GM18873 (cell line): ENCODE results near the gene TRIM56.
"Not testable (repeated sequence)": the region's sequence is repeated elsewhere in the genome, so short reads cannot be mapped to it uniquely, and the experiment has no call there.

Experiments
- ATAC-seq: cut with Tn5 transposase; IDR thresholded peaks from one replicate; pipeline ENCODE4 v1.9.1; 2021; ENCODE audit warnings: mild to moderate bottlenecking, moderate library complexity, moderate number of reproducible peaks; ENCODE audit not compliant: unreplicated experiment, low FRiP score

The TRIM56 gene

DNA sequence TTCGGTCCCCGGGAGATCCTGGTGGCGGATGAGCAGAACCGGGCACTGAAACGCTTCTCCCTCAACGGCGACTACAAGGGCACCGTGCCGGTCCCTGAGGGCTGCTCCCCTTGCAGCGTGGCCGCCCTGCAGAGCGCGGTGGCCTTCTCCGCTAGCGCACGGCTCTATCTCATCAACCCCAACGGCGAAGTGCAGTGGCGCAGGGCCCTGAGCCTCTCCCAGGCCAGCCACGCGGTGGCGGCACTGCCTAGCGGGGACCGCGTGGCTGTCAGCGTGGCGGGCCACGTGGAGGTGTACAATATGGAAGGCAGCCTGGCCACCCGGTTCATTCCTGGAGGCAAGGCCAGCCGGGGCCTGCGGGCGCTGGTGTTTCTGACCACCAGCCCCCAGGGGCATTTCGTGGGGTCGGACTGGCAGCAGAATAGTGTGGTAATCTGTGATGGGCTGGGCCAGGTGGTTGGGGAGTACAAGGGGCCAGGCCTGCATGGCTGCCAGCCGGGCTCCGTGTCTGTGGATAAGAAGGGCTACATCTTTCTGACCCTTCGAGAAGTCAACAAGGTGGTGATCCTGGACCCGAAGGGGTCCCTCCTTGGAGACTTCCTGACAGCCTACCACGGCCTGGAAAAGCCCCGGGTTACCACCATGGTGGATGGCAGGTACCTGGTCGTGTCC lies 3.7 kb downstream of the TRIM56 start:
- no peak for ATAC-seq

DNA sequence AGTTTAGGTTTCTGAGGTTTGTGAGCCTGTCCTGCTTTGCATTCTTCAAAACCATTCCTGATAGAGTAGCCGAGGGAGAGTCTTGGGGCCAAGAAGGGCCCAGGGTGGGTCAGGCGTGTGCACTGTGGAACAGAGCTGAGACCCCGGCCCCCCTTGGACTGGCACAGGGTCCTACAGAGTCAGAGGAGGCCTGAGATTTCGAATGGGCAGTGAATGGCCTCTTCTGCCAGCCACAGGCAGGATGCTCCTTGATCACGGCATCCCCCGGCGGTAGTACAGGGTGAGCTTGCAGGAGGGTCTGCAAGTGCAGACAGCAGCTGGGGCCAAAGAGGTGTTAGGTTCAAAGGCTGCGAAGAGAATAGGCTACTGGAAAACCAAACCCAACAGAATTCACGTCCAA lies 4.6 kb downstream of the TRIM56 start:
- no peak for ATAC-seq

DNA sequence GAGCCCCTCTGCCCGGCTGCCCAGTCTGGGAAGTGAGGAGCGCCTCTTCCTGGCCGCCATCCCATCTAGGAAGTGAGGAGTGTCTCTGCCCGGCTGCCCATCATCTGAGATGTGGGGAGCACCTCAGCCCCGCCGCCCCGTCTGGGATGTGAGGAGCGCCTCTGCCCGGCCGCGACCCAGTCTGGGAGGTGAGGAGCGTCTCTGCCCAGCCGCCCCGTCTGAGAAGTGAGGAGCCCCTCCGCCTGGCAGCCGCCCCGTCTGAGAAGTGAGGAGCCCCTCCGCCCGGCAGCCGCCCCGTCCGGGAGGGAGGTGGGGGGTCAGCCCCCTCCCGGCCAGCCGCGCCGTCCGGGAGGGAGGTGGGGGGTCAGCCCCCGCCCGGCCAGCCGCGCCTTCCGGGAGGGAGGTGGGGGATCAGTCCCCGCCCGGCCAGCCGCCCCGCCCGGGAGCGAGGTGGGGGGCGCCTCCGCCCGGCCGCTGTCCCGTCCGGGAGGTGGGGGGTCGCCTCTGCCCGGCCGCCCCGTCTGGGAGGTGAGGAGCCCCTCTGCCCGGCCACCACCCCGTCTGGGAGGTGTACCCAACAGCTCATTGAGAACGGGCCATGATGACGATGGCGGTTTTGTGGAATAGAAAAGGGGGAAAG lies 7.1 kb downstream of the TRIM56 start:
- not testable (repeated sequence) for ATAC-seq

DNA sequence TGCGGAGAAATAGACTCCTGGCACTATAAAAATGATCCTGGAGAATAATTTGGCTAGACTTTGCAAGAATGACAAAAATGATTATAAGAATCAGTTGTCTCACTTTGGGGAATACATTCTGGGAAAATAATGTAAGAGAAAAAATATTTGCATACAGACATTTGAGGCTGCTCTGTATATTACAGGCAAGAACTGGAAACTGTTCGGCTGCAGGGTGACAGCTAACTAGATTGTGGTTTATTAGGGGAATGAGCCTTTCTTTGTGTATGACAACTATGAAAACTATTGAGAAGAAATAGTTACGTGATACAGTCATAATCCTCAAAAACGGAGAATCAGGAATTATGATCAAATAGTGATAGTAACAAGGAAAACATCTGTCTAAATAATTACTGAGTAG lies 8.6 kb downstream of the TRIM56 start:
- ATAC-seq = no peak

DNA sequence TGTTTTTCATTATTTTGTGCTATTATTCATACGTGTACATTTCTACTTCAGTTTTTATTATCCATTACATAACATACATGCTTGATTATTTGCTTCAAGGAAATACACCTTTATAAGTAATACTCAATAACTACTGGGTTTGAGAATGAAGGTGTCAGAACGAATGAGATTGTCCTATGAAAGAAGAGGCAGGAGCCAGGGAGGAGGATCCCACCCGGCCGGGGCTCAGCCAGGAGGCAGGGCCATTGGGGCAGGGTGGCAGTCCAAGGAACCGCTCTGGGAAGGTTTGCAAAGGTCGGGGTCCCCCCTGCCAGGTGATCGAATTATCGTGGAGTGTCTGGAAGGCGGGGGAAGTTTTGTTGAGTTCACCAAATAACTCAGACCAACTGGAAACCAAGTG lies 9.1 kb downstream of the TRIM56 start:
- ATAC-seq = no peak

DNA sequence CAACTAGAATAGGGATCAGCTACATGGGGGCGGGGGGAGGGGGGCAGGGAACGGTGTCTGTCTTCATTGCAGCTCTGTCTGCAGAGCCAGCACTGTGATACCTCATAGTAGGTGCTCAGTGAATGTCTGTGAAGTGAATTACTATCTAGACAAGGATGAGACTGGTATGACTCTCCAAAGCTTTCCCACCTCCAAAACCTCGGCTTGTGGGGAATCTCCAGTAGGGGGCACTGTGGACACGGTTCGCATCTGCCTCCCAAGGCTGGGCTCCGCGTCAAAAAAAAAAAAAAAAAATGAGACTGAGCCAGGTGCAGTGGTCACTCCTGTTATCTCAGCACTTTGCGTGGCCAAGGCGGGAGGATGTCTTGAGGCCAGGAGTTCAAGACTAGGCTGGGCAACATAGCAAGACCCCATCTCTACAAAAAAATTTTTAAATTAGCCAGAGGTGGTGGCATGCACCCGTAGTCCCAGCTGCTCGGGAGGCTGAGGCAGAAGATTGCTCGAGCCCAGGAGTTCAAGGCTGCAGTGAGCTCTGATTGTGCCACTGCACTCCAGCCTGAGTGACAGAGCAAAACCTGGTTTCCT lies 9.6 kb downstream of the TRIM56 start:
- no peak for ATAC-seq

DNA sequence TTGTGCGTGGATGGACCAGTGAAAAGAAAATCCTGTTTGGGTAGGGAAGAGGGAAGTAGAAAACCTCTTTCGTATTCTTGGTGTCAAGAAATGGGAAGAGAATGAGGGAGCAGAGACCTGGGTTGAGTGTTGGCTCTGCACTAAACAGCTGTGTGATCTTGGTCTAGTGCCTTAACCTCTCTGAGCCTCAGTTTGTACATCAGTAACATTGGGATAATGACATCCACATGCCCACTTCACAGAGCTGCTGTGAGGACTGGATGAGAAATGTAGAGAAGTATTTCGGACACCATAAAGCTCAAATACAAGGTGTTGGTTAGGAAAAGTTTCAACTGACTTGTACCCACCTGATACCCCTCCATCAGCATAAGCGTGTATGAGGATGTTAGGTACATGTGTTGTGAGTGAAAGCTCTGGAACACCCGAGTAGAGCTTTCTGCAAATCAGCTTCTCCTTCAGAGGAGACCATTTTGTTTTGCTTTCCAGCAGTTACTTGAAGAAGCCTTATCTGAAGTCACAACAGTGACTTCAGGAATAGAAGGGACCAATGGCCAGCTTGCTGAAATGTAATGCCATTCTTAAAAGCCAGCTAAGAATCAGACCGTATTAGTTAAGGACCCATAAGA lies 11.2 kb downstream of the TRIM56 start:
- no peak for ATAC-seq

DNA sequence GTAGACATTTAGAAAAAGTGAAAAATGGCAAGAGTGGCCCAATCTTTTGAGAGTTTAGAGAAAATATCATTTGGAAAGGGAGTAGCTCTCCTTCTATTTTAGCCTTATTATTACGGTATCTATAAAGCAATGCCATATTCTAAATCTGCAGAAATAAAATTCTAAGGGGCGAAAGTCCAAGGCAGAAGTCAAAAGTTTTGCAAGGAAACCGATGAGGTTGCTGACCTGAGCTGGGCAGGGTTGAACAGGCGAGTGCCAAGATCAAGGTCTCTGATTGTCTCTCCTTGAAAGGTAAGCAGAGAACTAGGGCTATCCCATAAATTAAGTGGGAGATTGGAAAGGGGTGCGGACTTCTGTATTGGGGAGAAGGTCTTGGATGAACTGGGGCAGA lies 11.7 kb downstream of the TRIM56 start:
- ATAC-seq = no peak

DNA sequence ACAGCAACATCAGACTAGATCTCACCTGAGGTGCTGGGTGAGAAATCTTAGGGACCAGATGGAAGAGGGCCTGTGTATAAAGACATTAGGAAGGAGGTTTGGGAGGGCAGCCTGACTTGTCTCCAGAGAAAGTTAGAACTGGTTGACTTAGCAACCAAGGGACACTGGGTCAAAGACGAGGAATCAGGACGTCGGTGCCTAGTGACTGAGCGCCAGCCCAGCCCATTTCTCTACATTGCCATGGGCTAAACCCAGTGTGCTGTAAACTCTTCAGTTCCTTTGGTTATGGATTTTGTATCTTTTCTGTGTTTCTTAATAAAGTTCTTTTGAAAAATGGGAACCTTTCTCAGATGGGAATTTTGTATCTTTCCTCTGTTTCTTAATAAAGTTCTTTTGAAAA lies 12.3 kb downstream of the TRIM56 start:
- no peak for ATAC-seq

DNA sequence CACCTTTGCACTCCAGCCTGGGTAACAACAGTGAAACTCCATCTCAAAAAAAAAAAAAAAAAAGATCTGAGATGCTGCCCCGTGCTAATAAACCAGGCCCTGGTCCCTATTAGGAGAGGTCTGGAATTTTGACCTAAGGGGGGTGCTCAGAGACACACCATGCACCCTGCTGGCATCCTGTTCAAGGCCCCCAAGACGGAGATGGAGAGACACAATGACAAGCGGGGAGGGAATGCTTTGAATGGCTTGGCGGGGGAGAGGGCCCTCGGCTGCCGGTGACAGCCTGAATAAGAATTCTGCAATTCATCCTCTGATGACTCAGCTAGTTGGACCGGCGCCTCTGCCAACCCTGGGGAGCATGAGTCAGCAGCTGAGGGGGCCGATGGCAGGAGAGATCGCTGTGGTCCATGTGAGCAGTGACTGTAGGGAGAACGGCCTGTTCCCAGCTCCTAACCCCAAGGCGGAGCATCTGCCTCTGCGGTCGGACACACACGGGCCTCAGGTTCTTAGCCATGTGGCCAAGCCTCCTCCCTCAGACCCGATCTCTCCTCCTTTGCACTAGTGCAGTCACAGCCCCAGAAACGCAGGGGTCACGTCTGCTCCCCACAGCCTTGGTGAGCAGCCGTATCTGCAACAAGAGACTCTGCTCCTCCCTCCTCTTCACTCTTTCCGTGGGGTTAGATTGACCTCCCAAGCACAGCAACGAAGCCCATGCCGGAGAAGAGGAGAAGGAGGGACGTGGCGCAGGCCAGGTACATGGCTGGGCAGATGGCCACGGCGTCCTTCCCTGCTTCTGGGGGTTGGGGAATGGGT lies 14.9 kb downstream of the TRIM56 start:
- no peak for ATAC-seq

DNA sequence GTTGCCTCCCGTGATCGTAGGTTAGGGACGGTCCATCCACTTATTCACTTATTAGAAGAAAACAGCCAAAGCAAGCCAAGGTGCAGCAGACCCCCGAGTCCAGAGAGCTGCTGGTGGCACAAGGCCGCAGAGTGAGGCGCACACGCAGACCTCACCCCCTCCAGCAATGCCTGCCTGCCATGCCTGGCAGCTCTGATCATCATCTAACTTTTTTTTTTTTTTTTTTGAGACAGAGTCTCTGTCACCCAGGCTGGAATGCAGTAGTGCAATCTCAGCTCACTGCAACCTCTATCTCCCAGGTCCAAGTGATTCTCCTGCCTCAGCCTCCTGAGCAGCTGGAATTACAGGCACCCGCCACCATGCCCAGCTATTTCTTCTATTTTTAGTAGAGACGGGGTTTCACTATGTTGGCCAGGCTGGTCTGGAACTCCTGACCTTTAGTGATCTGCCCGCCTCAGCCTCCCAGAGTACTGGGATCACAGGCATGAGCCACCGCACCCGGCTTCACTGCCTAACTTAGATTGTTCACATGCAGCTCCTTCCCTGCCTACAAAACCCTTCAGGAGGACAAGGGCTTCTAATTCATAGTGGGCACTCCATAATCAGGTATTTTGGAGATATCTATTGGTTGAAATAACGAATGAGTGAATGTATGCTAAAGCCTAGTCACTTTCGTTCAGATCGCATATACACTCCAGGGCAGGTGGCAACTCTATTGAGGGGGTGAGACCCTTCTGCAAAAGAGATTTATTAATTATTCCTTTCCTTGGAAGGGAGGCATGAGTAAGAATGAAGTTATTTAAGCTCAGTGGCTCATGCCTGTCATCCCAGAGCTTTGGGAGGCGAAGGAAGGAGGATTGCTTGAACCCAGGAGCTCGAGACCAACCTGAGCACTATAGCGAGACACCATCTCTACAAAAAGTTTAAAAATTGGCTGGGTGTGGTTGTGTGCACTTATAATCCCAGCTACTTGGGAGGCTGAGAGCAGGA lies 15.9 kb downstream of the TRIM56 start:
- ATAC-seq = no peak

DNA sequence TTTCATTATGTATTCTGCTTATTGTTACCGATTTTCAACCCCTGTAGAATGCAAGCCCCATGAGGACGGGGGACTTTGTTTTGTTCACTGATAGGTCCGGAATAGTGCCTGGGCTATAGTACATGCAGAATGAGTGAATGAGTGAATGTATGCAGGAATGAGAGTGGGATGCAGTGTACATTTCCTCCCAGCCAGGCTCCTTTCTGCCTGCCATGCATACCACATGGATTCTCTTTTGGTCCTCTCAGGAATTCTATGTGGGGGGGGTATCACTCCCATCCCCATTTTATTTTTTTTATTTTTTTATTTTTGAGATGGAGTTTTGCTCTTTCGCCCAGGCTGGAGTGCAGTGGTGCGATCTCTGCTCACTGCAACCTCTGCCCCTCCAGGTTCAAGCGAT lies 16.7 kb downstream of the TRIM56 start:
- no peak for ATAC-seq

DNA sequence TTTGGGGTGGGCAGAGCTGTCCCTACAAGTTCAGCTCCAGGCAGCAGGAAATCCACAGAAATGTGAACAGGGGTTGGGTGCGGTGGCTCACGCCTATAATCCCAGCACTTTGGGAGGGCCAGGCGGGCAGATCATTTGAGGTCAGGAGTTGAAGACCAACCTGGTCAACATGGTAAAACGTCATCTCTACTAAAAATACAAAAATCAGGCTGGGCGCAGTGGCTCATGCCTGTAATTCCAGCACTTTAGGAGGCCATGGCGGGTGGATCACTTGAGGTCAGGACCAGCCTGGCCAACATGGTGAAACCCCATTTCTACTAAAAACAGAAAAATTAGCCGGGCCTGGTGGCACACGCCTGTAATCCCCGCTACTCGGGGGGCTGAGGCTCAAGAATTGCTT lies 18.4 kb downstream of the TRIM56 start:
- ATAC-seq = not testable (repeated sequence)

DNA sequence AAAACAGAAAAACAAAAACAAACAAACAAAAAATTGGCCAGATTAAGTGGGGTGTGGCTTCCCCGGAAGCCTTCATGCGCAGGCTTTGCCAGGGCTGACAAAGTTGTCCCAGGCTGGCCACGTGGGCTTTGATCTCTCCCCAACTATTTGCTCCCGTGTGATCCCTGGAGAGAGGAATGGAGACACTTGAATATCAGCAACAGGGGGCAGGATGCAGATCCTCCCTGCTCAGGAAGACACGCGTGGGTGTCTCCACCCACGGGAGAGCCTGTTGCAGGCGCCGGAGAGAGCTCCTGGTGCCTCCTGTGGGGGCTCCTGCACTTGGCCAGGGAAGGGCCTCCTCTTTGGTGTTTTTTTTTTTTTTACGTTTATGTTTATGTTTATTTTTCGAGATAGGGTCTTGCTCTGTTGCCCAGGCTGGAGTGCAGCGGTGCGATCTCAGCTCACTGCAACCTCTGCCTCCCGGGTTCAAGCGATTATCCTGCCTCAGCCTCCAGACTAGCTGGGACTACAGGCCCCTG lies 19.0 kb downstream of the TRIM56 start:
- ATAC-seq = no peak

DNA sequence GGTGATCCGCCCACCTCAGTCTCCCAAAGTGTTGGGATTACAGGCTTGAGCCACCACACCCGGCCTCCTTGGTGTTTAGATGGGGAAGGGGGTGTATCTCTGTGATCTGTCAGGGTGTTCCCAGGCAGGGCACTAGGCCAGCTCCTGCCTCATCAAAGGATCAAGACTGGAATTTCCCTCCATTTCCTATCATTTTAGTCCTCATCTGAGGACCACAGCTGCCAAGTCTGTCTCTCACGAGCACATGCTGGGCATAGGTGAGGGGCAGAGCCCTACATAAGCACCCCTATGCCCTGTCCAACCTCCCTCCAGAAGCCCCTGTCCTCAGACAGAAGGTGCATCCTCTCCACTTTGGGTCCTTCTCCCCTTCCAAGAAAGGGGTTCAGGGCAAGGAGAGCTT lies 19.5 kb downstream of the TRIM56 start:
- ATAC-seq = no peak

DNA sequence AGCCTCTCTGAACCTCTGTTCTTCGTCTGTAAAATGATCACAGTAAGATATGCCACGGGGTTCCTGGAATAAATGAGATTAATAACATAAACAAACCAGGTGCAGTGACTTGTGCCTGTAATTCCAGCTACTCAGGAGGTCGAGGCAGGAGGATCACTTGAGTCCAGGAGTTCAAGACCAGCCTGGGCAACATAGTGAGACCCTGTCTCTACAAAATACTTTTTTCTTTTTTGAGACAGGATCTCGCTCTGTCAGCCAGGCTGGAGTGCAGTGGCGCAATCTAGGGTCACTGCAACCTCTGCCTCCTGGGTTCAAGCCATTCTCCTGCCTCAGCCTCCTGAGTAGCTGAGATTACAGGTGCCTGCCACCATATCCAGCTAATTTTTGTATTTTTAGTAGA lies 20.0 kb downstream of the TRIM56 start:
- not testable (repeated sequence) for ATAC-seq

DNA sequence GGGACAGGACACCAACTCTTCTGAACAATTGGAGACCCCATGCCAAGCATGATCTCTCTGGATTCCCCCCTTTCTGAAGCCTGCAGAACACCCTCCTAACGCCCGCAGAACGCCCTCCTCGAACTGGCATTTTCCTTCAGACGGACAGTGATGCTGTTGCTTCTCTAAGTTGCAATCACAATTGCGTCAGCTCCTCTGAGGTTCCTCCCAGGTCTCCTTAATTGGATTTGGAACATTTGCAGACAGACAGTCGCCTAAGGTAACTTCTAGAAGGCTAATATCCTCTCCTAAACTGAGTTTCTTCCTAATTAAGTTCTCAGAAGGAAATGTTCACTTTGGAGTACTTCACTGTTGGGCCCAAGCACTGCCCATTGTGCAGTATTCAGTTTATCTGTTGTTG lies 21.1 kb downstream of the TRIM56 start:
- ATAC-seq = no peak

DNA sequence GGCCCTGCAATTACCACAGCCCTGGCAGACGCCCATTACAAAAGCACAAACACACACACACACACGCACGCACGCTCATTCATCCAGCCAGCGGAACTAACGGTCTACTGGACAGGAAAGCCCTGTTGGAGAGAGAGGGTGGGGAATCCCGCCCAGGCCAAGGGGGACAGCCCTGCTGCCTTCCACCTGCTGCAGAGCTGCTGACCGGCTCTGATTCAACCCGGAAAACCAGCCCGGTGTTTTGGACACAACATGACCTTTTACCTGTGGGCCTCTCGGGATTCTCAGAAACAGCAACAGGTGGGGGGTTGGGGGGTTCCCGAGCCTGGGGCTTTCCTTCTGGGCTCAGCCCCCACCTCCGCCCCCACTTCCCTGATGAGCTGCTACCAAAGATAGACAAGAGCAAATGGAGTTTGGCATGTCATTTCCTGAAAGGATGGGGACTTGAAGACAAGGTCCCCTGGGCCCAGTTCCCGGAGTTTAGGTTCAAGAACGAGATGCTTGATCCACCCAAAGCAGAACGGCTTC lies 23.1 kb downstream of the TRIM56 start:
- ATAC-seq = no peak

DNA sequence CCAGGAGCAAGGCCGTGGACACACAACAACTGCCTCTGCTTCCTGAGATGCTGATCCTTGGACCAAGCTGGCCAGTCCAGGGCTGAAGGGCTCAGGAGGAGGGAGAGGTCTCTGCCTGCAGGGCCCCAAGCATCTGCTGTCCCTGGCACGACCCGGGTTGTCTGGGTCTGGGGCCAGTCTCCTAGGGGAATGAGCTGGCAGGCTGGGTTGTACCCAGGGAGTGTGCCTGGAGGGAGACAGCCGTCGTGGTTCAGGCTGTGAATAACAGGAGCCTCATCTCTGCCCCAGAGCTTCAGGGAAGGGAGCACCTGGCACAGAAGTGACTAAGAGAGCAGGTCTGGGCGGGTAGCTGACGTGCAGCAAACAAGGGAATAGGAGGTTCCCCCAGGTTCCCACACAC lies 23.7 kb downstream of the TRIM56 start:
- no peak for ATAC-seq
